ENCODE results near the gene ORAI2.
"Not testable (repeated sequence)": the region's sequence is repeated elsewhere in the genome, so short reads cannot be mapped to it uniquely, and the experiment has no call there.

The ORAI2 gene

GRCh38 chr7:102505298-102506185, 72.2 kb downstream of the ORAI2 start:
- DNase-seq = not testable (repeated sequence)
